Stimulated activated naive CD8-positive, alpha-beta T cell treated with anti-CD3 and anti-CD28 coated beads, Interleukin-15, Interleukin-2, amounts not matched to agents 100 U/mL and 50 U/mL, for 24 hours (primary cell): ENCODE measurements around the gene CLIC4.
"Not testable (repeated sequence)": the region's sequence is repeated elsewhere in the genome, so short reads cannot be mapped to it uniquely, and the experiment has no call there.

Experiments
- ATAC-seq: fragments of 150-1000 bp; cut with Tn5 transposase; one replicate; pipeline ENCODE4 v1.10.0; 2021
- DNase-seq: peaks from one replicate; pipeline ENCODE4 v3.0.0; 2021

CLIC4 gene

GRCh38 chr1:24744911-24745710, at the start of gene CLIC4:
Gene CLIC4, plus strand, starts transcription at chr1:24745447. Its CDS starts 107 bp downstream, at chr1:24745554.
- peak; percentile 92 for ATAC-seq
- peak; percentile 100 for DNase-seq

- DNase-seq: no peak
- ATAC-seq: no peak
Measured at GRCh38 chr1:24696041-24696755, 49.0 kb upstream of the CLIC4 start.

GRCh38 chr1:24696756-24697330, 48.4 kb upstream of the CLIC4 start:
- no peak for ATAC-seq

GRCh38 chr1:24697453-24698001, 47.7 kb upstream of the CLIC4 start:
- ATAC-seq, DNase-seq: not testable (repeated sequence)

More at GRCh38 chr1:24696756-24697330, 48.4 kb upstream of the CLIC4 start:
- DNase-seq: no peak

GRCh38 chr1:24698326-24698725, 46.9 kb upstream of the CLIC4 start:
- not testable (repeated sequence) for ATAC-seq, DNase-seq

- DNase-seq (no peak), ATAC-seq (no peak)
Measured at GRCh38 chr1:24699628-24700027, 45.6 kb upstream of the CLIC4 start.

GRCh38 chr1:24702511-24703293, 42.5 kb upstream of the CLIC4 start:
- DNase-seq (no peak), ATAC-seq (no peak)

GRCh38 chr1:24704411-24705259, 40.6 kb upstream of the CLIC4 start:
- DNase-seq: no peak
- no peak for ATAC-seq

GRCh38 chr1:24705260-24706073, 39.8 kb upstream of the CLIC4 start:
- ATAC-seq (peak; percentile 79), DNase-seq (peak; percentile 38)

- not testable (repeated sequence) for DNase-seq, ATAC-seq
Measured at GRCh38 chr1:24706074-24706389, 39.2 kb upstream of the CLIC4 start.

- DNase-seq (no peak), ATAC-seq (no peak)
Measured at GRCh38 chr1:24707687-24708086, 37.6 kb upstream of the CLIC4 start.

GRCh38 chr1:24708938-24709337, 36.3 kb upstream of the CLIC4 start:
- DNase-seq (no peak), ATAC-seq (peak; percentile 15)

GRCh38 chr1:24709791-24710441, 35.3 kb upstream of the CLIC4 start:
- peak; percentile 48 for ATAC-seq
- DNase-seq: no peak

- DNase-seq (no peak), ATAC-seq (no peak)
Measured at GRCh38 chr1:24711329-24711728, 33.9 kb upstream of the CLIC4 start.

GRCh38 chr1:24713176-24713575, 32.1 kb upstream of the CLIC4 start:
- DNase-seq (no peak), ATAC-seq (no peak)

- DNase-seq (no peak), ATAC-seq (no peak)
Measured at GRCh38 chr1:24713736-24714135, 31.5 kb upstream of the CLIC4 start.

- DNase-seq (peak; percentile 58), ATAC-seq (peak; percentile 84)
Measured at GRCh38 chr1:24714859-24715520, 30.3 kb upstream of the CLIC4 start.

GRCh38 chr1:24715658-24716057, 29.6 kb upstream of the CLIC4 start:
- ATAC-seq: no peak
- DNase-seq: no peak
